ENCODE results near the gene SGO1. TPM values are rescaled to one million over a fixed set of nuclear protein-coding genes. Genes with fewer than 3 reads are reported as not detected.
"Not testable (repeated sequence)": the region's sequence is repeated elsewhere in the genome, so short reads cannot be mapped to it uniquely, and the experiment has no call there.

The SGO1 gene
- 6.9 TPM for total RNA-seq
- polyA plus RNA-seq, result 0.15 TPM

DNA sequence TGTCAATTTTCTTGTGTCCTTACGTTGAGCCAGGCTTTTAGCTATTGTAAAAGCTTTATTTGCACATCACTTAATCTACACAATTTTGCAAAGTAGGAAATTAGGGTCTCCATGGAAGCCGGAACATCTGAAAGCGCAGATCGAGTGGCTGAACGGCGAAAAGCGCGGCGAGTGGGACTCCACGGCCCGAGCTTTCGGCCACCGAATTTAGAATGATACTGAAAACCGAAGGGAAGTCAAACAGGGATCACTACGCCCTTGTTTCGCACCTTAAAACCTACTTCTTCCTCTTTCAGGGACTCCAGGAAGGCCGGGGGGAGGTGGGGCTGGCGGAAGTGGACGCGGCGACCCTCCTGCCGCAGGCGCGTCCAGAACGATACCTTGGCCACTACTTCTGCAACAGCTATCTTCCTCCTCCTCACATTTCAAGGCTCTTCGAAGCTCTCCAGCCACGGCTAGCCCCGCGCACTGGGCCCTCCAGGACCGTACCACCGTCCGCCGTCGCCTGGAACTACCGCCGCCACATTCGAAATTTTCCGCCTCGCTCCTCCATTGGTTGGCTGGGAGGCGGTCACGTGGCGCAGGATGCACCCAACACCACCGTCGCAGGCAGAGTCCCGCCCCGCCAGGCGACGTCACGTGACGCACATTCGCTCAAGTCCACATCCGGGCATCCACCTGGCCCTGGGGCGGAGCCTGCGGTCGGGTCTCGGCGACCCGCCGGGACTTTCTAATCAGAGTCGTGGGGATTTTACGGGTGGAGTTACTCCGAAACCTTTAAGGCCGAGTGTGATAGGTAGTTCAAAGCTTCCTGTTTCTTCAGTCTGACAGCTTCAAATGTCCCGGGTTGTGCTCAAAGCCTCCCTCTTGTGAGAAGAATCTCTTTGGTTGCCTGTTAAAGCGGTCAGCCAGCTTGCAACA, at the start of gene SGO1:
TSS of gene SGO1 (minus strand) at position 528 of the 921 bp plus-strand sequence. CDS start 2,179 bp downstream, outside the sequence.
- DNase-seq (ENCODE audit: extremely low spot score), result peak; percentile 95
- H3K36me3 ChIP-seq (ENCODE audit: insufficient read depth), result no peaks in the 10 kb centered on the region
- H3K4me3 ChIP-seq (ENCODE audit: low read depth, low read length), result peak within 1 kb of the TSS; percentile 57
- H3K4me1 ChIP-seq (ENCODE audit: insufficient read depth), result no peaks in the 10 kb centered on the region
- under 1% methylated on average over 65 of the region's 65 CpGs for WGBS
- peak within 1 kb of the TSS; percentile 78 for H3K27ac ChIP-seq (ENCODE audit: low read depth)

DNA sequence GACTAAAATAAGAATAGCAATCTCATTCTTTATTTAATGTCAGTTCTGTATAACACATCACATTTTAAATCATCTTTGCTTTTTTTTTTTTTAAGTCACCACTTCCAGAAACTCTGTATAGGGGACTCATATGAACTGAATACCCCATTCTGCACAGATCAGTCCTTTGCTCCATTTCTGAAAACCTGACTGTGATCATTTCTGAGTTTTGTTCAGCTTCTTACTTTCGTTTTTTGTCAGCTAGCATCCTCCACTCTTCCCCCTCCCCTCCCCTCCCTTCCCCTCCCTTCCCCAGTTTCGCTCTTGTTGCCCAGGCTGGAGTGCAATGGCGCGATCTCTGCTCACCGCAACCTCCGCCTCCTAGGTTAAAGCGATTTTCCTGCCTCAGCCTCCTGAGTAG, 49.8 kb upstream of the SGO1 start:
- WGBS, result 94% methylated on average over 7 of the region's 7 CpGs
- no peaks in the 10 kb centered on the region for H3K36me3 ChIP-seq (ENCODE audit: insufficient read depth)
- H3K4me1 ChIP-seq (ENCODE audit: insufficient read depth), result no peaks in the 10 kb centered on the region
- no peak overlapping the region for H3K4me3 ChIP-seq (ENCODE audit: low read depth, low read length)
- no peak for DNase-seq (ENCODE audit: extremely low spot score)
- no peak overlapping the region for H3K27ac ChIP-seq (ENCODE audit: low read depth)

DNA sequence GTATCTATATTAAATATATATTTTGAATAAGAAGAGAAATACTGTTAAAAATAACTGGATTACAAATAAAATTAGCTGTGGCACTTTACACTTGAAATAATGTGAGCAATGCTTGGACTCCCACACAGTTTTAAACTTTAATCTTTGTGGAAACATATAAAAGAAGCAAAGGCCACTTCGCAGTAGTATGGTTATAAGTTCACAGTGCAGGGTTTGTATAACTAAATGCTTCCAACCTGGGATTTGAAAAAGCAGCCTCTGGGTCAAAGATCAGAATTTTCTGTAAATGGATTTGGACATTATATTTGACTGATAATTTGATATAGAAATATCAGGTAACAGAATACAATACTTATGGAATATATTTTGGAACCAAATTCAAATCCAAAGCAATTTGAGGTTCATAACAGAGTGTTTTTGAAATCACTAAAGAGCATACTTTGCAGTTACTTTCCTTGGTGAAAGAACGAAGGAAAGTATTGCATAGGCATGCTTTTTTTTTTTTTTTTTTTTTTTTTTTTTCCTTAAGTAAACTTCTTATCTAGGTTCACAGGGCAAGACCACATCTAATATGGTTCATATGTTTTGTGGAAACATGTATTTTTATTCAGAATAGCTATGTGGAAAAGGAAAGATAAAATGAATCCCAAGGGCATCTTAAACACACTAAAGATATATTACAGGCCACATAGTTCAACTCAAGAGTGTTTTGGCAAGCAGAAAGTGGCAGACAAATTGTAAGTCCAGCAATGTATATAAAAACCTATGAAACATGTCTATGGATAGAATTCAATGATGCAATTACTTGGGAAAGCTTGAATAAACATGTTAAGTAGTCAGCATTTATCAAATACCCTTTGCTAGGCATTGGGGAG, 47.1 kb upstream of the SGO1 start:
- H3K27ac ChIP-seq (ENCODE audit: low read depth), result no peak overlapping the region
- 62% methylated on average over 2 of the region's 2 CpGs for WGBS
- no peak overlapping the region for H3K4me3 ChIP-seq (ENCODE audit: low read depth, low read length)
- DNase-seq (ENCODE audit: extremely low spot score), result no peak
- no peaks in the 10 kb centered on the region for H3K4me1 ChIP-seq (ENCODE audit: insufficient read depth)
- H3K36me3 ChIP-seq (ENCODE audit: insufficient read depth), result no peaks in the 10 kb centered on the region

DNA sequence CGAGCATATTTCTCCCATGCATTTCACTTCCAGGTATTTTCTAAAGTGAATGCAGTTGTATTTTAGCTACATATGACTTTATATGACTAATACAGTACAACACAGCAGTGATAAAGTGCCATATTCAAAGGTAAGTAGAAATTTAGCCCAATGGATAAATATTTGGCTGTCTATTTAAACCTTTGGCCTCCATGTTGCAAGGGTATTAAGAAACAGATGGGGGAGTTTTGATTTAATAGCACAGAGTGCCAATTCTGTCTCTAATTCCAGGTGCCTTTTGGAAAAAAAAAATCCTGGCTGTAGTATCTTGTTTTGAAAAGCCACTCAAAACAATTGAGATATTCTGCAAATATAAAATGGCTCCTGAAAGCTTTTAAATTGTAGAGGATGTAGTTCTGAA, 44.9 kb upstream of the SGO1 start:
- Histone ChIP-seq H3K36me3 (ENCODE audit: insufficient read depth) (no peaks in the 10 kb centered on the region), H3K27ac (ENCODE audit: low read depth) (no peak overlapping the region), H3K4me3 (ENCODE audit: low read depth, low read length) (no peak overlapping the region), H3K4me1 (ENCODE audit: insufficient read depth) (no peaks in the 10 kb centered on the region)
- no peak for DNase-seq (ENCODE audit: extremely low spot score)
- 93% methylated on average over 1 of the region's 1 CpG for WGBS

DNA sequence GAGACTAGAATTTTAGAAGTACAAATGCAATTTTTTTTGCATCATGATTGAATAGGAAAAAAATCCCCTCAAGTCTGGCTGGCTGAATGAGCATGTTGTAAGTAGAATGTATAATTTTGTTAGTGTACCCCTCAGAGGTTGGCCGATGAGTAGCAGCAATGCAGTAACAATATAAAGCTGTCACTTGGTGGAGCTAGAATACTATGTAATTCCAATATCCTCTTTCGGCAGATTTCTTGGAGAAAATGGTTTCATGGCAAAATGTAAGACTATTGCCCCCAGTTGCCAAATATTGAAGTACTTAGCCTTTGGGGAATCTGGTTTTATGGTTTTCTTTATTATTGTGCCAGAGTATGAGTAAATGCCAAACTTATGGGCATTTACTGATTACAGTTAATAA, 39.8 kb upstream of the SGO1 start:
- 15% methylated on average over 2 of the region's 2 CpGs for WGBS
- H3K4me3 ChIP-seq (ENCODE audit: low read depth, low read length), result no peak overlapping the region
- no peaks in the 10 kb centered on the region for H3K4me1 ChIP-seq (ENCODE audit: insufficient read depth)
- DNase-seq (ENCODE audit: extremely low spot score), result no peak
- no peaks in the 10 kb centered on the region for H3K36me3 ChIP-seq (ENCODE audit: insufficient read depth)
- H3K27ac ChIP-seq (ENCODE audit: low read depth), result no peak overlapping the region

DNA sequence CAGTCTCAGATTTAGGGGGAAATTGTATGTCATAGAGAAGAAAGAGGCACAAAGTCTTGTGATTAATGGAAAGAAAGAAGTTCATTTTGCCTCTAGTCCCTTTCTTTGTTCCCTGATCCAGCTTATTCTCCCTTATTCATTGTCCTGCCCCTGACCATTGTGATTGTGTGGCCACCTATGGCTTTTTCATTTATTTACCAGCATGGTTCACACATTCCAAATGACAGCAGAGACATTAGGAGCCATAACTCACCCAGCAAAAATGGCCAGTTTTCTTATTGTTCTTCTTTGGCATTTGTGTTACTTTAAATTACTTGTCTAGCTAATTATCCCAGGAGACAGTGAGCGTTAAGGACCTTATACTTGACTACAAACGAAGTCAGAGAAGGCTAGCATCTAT, 36.3 kb upstream of the SGO1 start:
- no peak for DNase-seq (ENCODE audit: extremely low spot score)
- H3K36me3 ChIP-seq (ENCODE audit: insufficient read depth), result no peaks in the 10 kb centered on the region
- H3K4me3 ChIP-seq (ENCODE audit: low read depth, low read length), result no peak overlapping the region
- WGBS, result 80% methylated on average over 2 of the region's 2 CpGs
- H3K4me1 ChIP-seq (ENCODE audit: insufficient read depth), result no peaks in the 10 kb centered on the region
- H3K27ac ChIP-seq (ENCODE audit: low read depth), result no peak overlapping the region

DNA sequence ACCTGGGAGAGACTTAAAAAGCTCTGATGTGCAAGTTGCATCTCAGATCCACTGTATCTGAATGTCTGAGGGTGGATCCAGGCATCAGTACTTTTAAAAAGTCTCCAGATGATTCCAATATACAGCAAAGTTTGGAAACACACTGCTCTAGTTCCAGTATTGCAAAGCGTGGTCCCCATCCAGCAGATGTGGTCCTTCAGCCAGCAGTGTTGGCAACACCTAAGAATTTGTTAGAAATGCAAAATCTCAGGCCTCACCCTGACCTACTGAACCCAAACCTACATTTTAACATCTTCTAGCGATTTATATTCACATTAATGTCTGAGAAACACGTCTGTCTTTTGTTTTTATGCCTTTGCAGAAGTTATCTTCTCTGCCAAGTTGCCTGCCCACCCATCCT, 32.2 kb upstream of the SGO1 start:
- no peaks in the 10 kb centered on the region for H3K36me3 ChIP-seq (ENCODE audit: insufficient read depth)
- DNase-seq (ENCODE audit: extremely low spot score), result no peak
- H3K27ac ChIP-seq (ENCODE audit: low read depth), result no peak overlapping the region
- no peak overlapping the region for H3K4me3 ChIP-seq (ENCODE audit: low read depth, low read length)
- H3K4me1 ChIP-seq (ENCODE audit: insufficient read depth), result no peaks in the 10 kb centered on the region
- WGBS, result 39% methylated on average over 3 of the region's 3 CpGs

DNA sequence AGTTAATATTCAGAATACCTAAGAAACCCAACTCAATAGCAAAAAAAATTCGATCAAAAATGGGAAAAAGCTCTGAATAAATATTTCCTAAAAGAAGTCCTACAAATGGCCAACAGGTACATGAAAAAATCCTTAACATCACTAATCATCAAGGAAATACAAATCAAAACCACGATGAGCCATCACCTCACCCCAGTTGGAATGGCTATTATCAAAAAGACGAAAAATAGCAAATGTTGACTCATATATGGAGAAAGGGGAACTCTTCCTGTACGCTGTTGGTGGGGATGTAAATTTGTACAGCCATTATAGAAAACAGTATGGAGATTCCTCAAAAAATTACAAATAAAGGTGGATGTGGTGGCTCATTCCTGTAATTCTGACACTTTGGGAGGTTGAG, 29.6 kb upstream of the SGO1 start:
- H3K4me3 ChIP-seq (ENCODE audit: low read depth, low read length), result no peak overlapping the region
- no peaks in the 10 kb centered on the region for H3K4me1 ChIP-seq (ENCODE audit: insufficient read depth)
- H3K27ac ChIP-seq (ENCODE audit: low read depth), result no peak overlapping the region
- no peak for DNase-seq (ENCODE audit: extremely low spot score)
- no peaks in the 10 kb centered on the region for H3K36me3 ChIP-seq (ENCODE audit: insufficient read depth)
- 91% methylated on average over 4 of the region's 4 CpGs for WGBS

DNA sequence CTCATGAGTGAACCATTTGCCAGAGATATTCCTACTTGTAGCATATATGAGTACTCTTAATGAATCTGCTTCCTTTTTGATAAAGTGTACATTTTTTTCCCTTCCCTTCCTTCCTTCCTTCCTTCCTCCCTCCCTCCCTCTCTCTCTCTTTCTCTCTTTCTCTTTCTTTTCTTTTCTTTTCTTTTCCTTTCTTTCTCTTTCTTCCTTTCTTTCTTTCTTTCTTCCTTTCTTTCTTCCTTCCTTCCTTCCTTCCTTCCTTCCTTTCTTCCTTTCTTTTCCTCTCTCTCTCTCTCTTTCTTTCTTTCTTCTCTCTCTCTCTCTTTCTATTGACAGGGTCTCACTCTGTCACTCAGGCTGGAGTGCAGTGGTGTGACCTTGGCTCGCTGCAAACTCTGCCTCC, 27.5 kb upstream of the SGO1 start:
- H3K4me1 ChIP-seq (ENCODE audit: insufficient read depth); H3K36me3 ChIP-seq (ENCODE audit: insufficient read depth); DNase-seq (ENCODE audit: extremely low spot score); H3K4me3 ChIP-seq (ENCODE audit: low read depth, low read length); H3K27ac ChIP-seq (ENCODE audit: low read depth): not testable (repeated sequence)
- WGBS, result 92% methylated on average over 1 of the region's 1 CpG

DNA sequence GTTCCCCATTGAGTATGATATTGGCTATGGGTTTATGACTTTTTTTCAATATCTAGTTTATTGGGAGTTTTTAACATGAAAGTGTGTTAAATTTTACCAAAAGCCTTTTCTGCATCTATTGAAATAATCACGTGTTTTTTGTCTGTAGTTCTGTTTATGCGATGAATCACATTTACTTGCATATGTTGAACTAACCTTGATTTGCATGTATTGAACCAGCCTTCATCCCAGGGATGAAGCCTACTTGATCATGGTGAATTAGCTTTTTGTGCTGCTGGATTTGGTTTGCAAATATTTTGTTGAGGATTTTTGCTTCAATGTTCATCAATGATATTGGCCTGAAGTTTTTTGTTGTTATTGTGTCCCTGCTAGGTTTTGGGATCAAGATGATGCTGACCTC, 21.9 kb upstream of the SGO1 start:
- DNase-seq (ENCODE audit: extremely low spot score); H3K4me3 ChIP-seq (ENCODE audit: low read depth, low read length); H3K36me3 ChIP-seq (ENCODE audit: insufficient read depth); H3K27ac ChIP-seq (ENCODE audit: low read depth); H3K4me1 ChIP-seq (ENCODE audit: insufficient read depth): not testable (repeated sequence)
- WGBS, result 79% methylated on average over 2 of the region's 2 CpGs

DNA sequence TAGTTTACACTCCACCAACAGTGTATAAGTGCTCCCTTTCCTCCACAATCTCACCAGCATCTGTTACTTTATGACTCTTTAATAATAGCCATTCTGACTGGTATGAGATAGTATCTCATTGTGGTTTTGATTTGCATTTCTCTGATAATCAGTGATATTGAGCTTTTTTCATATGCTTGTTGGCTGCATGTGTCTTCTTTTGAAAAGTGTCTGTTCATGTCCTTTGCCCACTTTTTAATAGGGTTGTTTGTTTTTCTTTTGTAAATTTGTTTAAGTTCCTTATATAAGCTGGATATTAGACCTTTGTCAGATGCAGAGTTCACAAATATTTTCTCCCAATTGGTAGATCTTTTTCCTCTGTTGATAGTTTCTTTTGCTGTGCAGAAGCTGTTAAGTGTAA, 19.9 kb upstream of the SGO1 start:
- H3K4me1 ChIP-seq (ENCODE audit: insufficient read depth); H3K27ac ChIP-seq (ENCODE audit: low read depth); H3K4me3 ChIP-seq (ENCODE audit: low read depth, low read length); H3K36me3 ChIP-seq (ENCODE audit: insufficient read depth); DNase-seq (ENCODE audit: extremely low spot score): not testable (repeated sequence)

DNA sequence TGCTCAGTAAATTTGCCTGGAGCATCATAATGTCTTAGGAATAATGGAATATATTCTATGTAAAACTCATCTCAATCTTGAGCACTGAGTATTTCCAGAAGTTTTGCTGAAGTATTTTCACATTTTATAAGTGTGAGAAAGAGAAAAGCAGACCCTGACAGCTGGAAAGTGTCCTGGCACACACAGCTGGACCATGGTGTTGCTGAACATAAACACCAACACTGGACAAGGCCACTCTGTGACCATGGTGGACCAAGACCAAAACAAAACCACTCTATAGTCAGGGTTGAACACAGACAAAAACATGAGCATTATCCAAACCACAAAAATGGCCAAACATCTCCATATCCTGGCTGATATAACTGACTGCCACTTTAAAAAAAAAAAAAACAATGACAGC, 15.1 kb upstream of the SGO1 start:
- no peak for DNase-seq (ENCODE audit: extremely low spot score)
- Histone ChIP-seq H3K36me3 (ENCODE audit: insufficient read depth) (no peaks in the 10 kb centered on the region), H3K4me3 (ENCODE audit: low read depth, low read length) (no peak overlapping the region), H3K4me1 (ENCODE audit: insufficient read depth) (no peaks in the 10 kb centered on the region), H3K27ac (ENCODE audit: low read depth) (no peak overlapping the region)

DNA sequence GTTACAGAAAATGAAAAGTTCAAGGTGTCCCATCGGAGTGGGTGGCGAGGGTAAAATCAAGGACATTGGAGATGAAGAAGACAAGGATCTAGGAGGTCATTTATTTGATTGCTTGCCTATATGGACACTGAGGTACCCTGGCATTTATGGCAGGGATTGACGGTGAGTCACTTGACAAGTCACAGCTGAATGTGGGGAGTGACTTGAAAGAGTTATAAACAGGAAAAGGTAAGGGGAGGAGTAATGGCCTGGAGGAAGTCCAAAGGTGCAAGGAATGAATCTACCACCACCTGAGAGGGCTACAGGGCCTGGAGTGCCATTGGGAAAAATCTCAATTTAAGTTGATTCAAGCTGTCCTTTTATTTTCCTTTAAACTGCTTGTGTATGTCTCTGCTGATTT, 11.8 kb upstream of the SGO1 start:
- DNase-seq (ENCODE audit: extremely low spot score), result no peak
- 80% methylated on average over 3 of the region's 3 CpGs for WGBS
- H3K4me3 ChIP-seq (ENCODE audit: low read depth, low read length), result no peak overlapping the region
- H3K4me1 ChIP-seq (ENCODE audit: insufficient read depth), result no peaks in the 10 kb centered on the region
- H3K27ac ChIP-seq (ENCODE audit: low read depth), result no peak overlapping the region
- no peaks in the 10 kb centered on the region for H3K36me3 ChIP-seq (ENCODE audit: insufficient read depth)
